ENCODE results near the gene CIAO1.

- no peak for TF ChIP-seq CTCF (IDR thresholded peaks at IDR 0.05)
- TF ChIP-seq EZH2 (IDR thresholded peaks at IDR 0.05), result no peak
- no peak for TF ChIP-seq EZH2phosphoT487 (IDR thresholded peaks at IDR 0.05)
Measured at GRCh38 chr2:96253006-96253405, 13.0 kb upstream of the CIAO1 start.
